ENCODE results near the gene CCNB1. TPM values are rescaled to one million over a fixed set of nuclear protein-coding genes. Genes with fewer than 3 reads are reported as not detected.

The CCNB1 gene
- total RNA-seq: 10 to 100 TPM in 2 of 3 donors, 1 to 10 TPM in 1; 9.5 to 54.7 (median 10.7) TPM
- long read RNA-seq, donor 1, partial matches to known transcripts: 0 of 4 reads
- long read RNA-seq, donor 1, other reads (novel, unspliced or antisense): 0 of 4 reads
- long read RNA-seq, donor 2, transcript CCNB1-201 (9 exons, 2,169 nt): major isoform, 70 of 79 reads
- long read RNA-seq, donor 2, partial matches to known transcripts: 3 of 79 reads
- long read RNA-seq, donor 2, other reads (novel, unspliced or antisense): 5 of 79 reads

- peaks cover 16% of the 10 kb centered on the region for H3K4me1 ChIP-seq (ENCODE audit: low read depth)
- DNase-seq (peak; percentile 98 to 99 (median 98)), ATAC-seq (peak; percentile 100)
- TF ChIP-seq CTCF (IDR thresholded peaks at IDR 0.05): no peak
- no peaks in the 10 kb centered on the region for H3K36me3 ChIP-seq (ENCODE audit: low read depth)
- H3K4me3 ChIP-seq: peak within 1 kb of the TSS; percentile 37
- H3K9me3 ChIP-seq: no peaks in the 10 kb centered on the region
- intact Hi-C loops (cut with DNase I, micrococcal nuclease): no loop called here
Measured at GRCh38 chr5:69166686-69167492, at the start of gene CCNB1. TSS of gene CCNB1 (plus strand) at chr5:69167150. CDS start at chr5:69167263, 113 bp downstream.

- ATAC-seq: no peak
- intact Hi-C loops (cut with DNase I, micrococcal nuclease): no loop called here
- H3K36me3 ChIP-seq (ENCODE audit: low read depth): peaks cover 3% of the 10 kb centered on the region
Measured at GRCh38 chr5:69129413-69129812, 37.5 kb upstream of the CCNB1 start.

GRCh38 chr5:69130241-69130640 is 36.7 kb upstream of the CCNB1 start:
- TF ChIP-seq CTCF (IDR thresholded peaks at IDR 0.05): no peak
- Histone ChIP-seq H3K9me3 (no peaks in the 10 kb centered on the region), H3K36me3 (ENCODE audit: low read depth) (peaks cover 3% of the 10 kb centered on the region), H3K4me3 (no peak overlapping the region), H3K4me1 (ENCODE audit: low read depth) (no peaks in the 10 kb centered on the region)
- intact Hi-C loops (cut with DNase I, micrococcal nuclease): no loop called here
- ATAC-seq: no peak
- DNase-seq: no peak

More at GRCh38 chr5:69129413-69129812, 37.5 kb upstream of the CCNB1 start:
- TF ChIP-seq CTCF (IDR thresholded peaks at IDR 0.05): no peak
- no peaks in the 10 kb centered on the region for H3K9me3 ChIP-seq
- no peaks in the 10 kb centered on the region for H3K4me1 ChIP-seq (ENCODE audit: low read depth)
- no peak overlapping the region for H3K4me3 ChIP-seq
- no peak for DNase-seq

- ATAC-seq (no peak), DNase-seq (no peak)
- Histone ChIP-seq H3K36me3 (ENCODE audit: low read depth) (peaks cover 3% of the 10 kb centered on the region), H3K4me3 (no peak overlapping the region), H3K9me3 (no peaks in the 10 kb centered on the region), H3K4me1 (ENCODE audit: low read depth) (no peaks in the 10 kb centered on the region)
- intact Hi-C loops (cut with DNase I, micrococcal nuclease): no loop called here
- no peak for TF ChIP-seq CTCF (IDR thresholded peaks at IDR 0.05)
Measured at GRCh38 chr5:69131304-69131703, 35.6 kb upstream of the CCNB1 start.

GRCh38 chr5:69134126-69134525 is 32.8 kb upstream of the CCNB1 start:
- H3K4me1 ChIP-seq (ENCODE audit: low read depth): no peaks in the 10 kb centered on the region
- H3K36me3 ChIP-seq (ENCODE audit: low read depth): peaks cover 3% of the 10 kb centered on the region
- ATAC-seq (no peak), DNase-seq (no peak)
- TF ChIP-seq CTCF (IDR thresholded peaks at IDR 0.05): no peak
- intact Hi-C loops (cut with DNase I, micrococcal nuclease): no loop called here
- H3K9me3 ChIP-seq: no peaks in the 10 kb centered on the region
- no peak overlapping the region for H3K4me3 ChIP-seq

Measured in mucosa of descending colon (tissue), 3 donors.